GM19025 (cell line): ENCODE data around the gene ALPI.
"Not testable (repeated sequence)": the region's sequence is repeated elsewhere in the genome, so short reads cannot be mapped to it uniquely, and the experiment has no call there.

Experiments
- ATAC-seq: cut with Tn5 transposase; IDR thresholded peaks from one replicate; pipeline ENCODE4 v1.9.1; 2021; ENCODE audit warnings: mild to moderate bottlenecking, low read depth, moderate library complexity; ENCODE audit not compliant: unreplicated experiment

The ALPI gene

GRCh38 chr2:232441147-232441651, 14.8 kb upstream of the ALPI start:
- no peak for ATAC-seq

- not testable (repeated sequence) for ATAC-seq
Measured at GRCh38 chr2:232441922-232442321, 14.0 kb upstream of the ALPI start.

- ATAC-seq = not testable (repeated sequence)
Measured at GRCh38 chr2:232442431-232442830, 13.5 kb upstream of the ALPI start.

- ATAC-seq = not testable (repeated sequence)
Measured at GRCh38 chr2:232443047-232443446, 12.9 kb upstream of the ALPI start.

- ATAC-seq = not testable (repeated sequence)
Measured at GRCh38 chr2:232443669-232444408, 12.1 kb upstream of the ALPI start.

GRCh38 chr2:232444409-232445148, 11.4 kb upstream of the ALPI start:
- ATAC-seq = no peak

- not testable (repeated sequence) for ATAC-seq
Measured at GRCh38 chr2:232445149-232445885, 10.6 kb upstream of the ALPI start.

GRCh38 chr2:232446266-232446777, 9.6 kb upstream of the ALPI start:
- ATAC-seq = not testable (repeated sequence)

GRCh38 chr2:232447091-232447620, 8.8 kb upstream of the ALPI start:
- no peak for ATAC-seq

- ATAC-seq = no peak
Measured at GRCh38 chr2:232447638-232448303, 8.2 kb upstream of the ALPI start.

- ATAC-seq = no peak
Measured at GRCh38 chr2:232448304-232448690, 7.7 kb upstream of the ALPI start.

- no peak for ATAC-seq
Measured at GRCh38 chr2:232449964-232450363, 6.0 kb upstream of the ALPI start.

- not testable (repeated sequence) for ATAC-seq
Measured at GRCh38 chr2:232451645-232452044, 4.3 kb upstream of the ALPI start.

- ATAC-seq = no peak
Measured at GRCh38 chr2:232454630-232455029, 1.3 kb upstream of the ALPI start.

- ATAC-seq = no peak
Measured at GRCh38 chr2:232456296-232457120, 555 bp downstream of the ALPI start.

GRCh38 chr2:232457121-232458011, 1.4 kb downstream of the ALPI start:
- no peak for ATAC-seq

- ATAC-seq = no peak
Measured at GRCh38 chr2:232458051-232458660, 2.2 kb downstream of the ALPI start.
